Fibroblast of lung (primary cell): ENCODE data around the gene PLD1. TPM values are rescaled to one million over a fixed set of nuclear protein-coding genes. Genes with fewer than 3 reads are reported as not detected.

Experiments used
- DNase-seq, 2 donors: peaks; one replicate each; pipeline versions ENCODE4 v3.0.0 to v3.0.0-alpha.2; 2010; ENCODE audit warnings: low read depth in 2 of 2
- H2AFZ ChIP-seq: 2 replicates; pipeline ENCODE4 v1.5.1; 2012; ENCODE audit warnings: low read length, control low read depth, inconsistent platforms
- H3K27ac ChIP-seq: 2 replicates; pipeline ENCODE4 v1.5.1; 2011; ENCODE audit warnings: low read length, control low read depth; ENCODE audit not compliant: insufficient read depth
- H3K27me3 ChIP-seq: 2 replicates; pipeline ENCODE4 v1.5.1; 2011; ENCODE audit warnings: mild to moderate bottlenecking, low read length; ENCODE audit not compliant: control insufficient read depth, insufficient read depth
- H3K36me3 ChIP-seq: 2 replicates; pipeline ENCODE4 v1.5.1; 2011; ENCODE audit warnings: low read length; ENCODE audit not compliant: control insufficient read depth, insufficient read depth
- H3K4me1 ChIP-seq: 2 replicates; pipeline ENCODE4 v1.5.1; 2011; ENCODE audit warnings: low read length; ENCODE audit not compliant: control insufficient read depth, insufficient read depth; ENCODE audit errors: extremely low read depth
- H3K4me2 ChIP-seq: 2 replicates; pipeline ENCODE4 v1.5.1; 2011; ENCODE audit warnings: low read length, control low read depth; ENCODE audit not compliant: insufficient read depth; ENCODE audit errors: extremely low read depth
- H3K4me3 ChIP-seq, 4 experiments: fragments of 200-600 bp in 1 of 4; sonication (generic) in 1 of 4; replicated peaks in 1 of 4; 2 replicates each; pipeline ENCODE4 v1.5.1; 2011 to 2016; ENCODE audit warnings: low read length in 4 of 4, low read depth in 3 of 4, mild to moderate bottlenecking in 3 of 4, control low read depth in 2 of 4, inconsistent platforms in 1 of 4, mixed read lengths in 1 of 4; ENCODE audit not compliant: insufficient read depth in 1 of 4; ENCODE audit errors: control extremely low read depth in 1 of 4
- H3K79me2 ChIP-seq: 2 replicates; pipeline ENCODE4 v1.5.1; 2012; ENCODE audit warnings: mild to moderate bottlenecking, low read length, inconsistent platforms; ENCODE audit not compliant: control insufficient read depth, insufficient read depth
- H3K9ac ChIP-seq: 2 replicates; pipeline ENCODE4 v1.5.1; 2011; ENCODE audit warnings: mild to moderate bottlenecking, low read length, control low read depth; ENCODE audit not compliant: insufficient read depth
- H3K9me3 ChIP-seq: 2 replicates; pipeline ENCODE4 v1.5.1; 2012; ENCODE audit warnings: low read depth, low read length; ENCODE audit not compliant: control insufficient read depth, insufficient read depth
- H4K20me1 ChIP-seq: 2 replicates; pipeline ENCODE4 v1.5.1; 2011; ENCODE audit warnings: low read length; ENCODE audit not compliant: control insufficient read depth, insufficient read depth; ENCODE audit errors: extremely low read depth
- EZH2 ChIP-seq: IDR thresholded peaks from 2 replicates; pipeline ENCODE4 v1.5.1; 2012; ENCODE audit warnings: low read length, control low read depth, mild to moderate bottlenecking; ENCODE audit errors: missing control alignments
- polyA plus RNA-seq, 2 donors: library from polyadenylated mRNA; depleted of rRNA in 1 of 2; stranded (reverse) in 1 of 2; unstranded in 1 of 2; fragments of >200 nt; gene quantifications; 2 replicates each; pipeline ENCODE4 v1.2.1, GENCODE V29; 2011 to 2012; ENCODE audit warnings: missing spikeins in 1 of 2
- total RNA-seq: library from RNA; depleted of rRNA; stranded (reverse); fragments of >200 nt; gene quantifications from 2 replicates; pipeline ENCODE4 v1.2.1, GENCODE V29; 2014
- TF ChIP-seq, protein P1 (sequence below), 2 donors: IDR thresholded peaks in 1 of 2; conservative IDR thresholded peaks in 1 of 2; 1 replicate in 1 of 2; 2 replicates in 1 of 2; pipeline ENCODE4 v1.5.1; 2011 to 2012; ENCODE audit warnings: low read length in 2 of 2, control low read depth in 1 of 2, inconsistent platforms in 1 of 2, low read depth in 1 of 2, mild to moderate bottlenecking in 1 of 2

PLD1 gene
- total and polyA plus RNA-seq, 2 donors (not counting 1 experiment from before 2014, with no cell fraction given), result 10.8 to 18.8 TPM

DNA sequence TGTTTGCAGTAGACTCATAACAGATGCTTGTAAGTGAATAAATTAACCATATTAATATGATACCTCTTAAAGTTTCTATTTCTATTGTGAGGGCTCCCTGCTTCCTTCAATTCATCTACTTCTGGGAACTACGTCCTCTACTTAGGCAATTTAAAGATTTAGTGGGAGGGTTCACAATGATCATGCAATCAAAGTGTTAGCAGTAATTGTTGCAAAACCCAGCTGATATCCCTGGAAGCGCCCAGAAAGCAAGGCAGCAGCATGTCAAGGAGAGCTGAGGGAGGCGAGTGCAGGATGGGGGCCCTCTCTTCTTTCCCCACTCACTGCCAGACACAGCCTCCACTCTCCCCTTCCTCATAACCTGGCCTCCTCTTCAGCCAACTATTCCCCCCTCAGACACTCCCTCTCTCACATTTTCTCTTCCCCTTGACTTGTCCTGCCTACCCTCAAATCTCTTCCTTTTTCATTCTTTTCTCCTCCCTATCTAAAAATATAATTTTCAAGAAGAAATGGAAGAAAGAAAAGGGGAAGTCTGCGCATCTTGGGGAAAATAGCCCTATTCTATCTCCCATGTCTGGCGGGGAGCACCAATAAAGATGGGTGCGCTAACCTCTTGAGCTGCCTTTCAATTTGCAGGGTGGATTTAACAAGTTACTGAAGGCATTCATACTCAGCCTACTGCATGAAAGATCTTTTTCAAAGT lies 39.5 kb upstream of the PLD1 start:
- Histone ChIP-seq H3K4me1 (no peaks in the 10 kb centered on the region), H3K27me3 (no peaks in the 10 kb centered on the region), H2AFZ (no peak overlapping the region), H3K9ac (no peak overlapping the region), H3K4me2 (no peak overlapping the region), H4K20me1 (no peaks in the 10 kb centered on the region), H3K36me3 (no peaks in the 10 kb centered on the region), H3K27ac (no peak overlapping the region), H3K9me3 (no peaks in the 10 kb centered on the region), H3K4me3 (no peak overlapping the region), H3K79me2 (no peaks in the 10 kb centered on the region)
- DNase-seq, result no peak
- TF ChIP-seq EZH2, result no peak
- TF ChIP-seq, protein P1, sequence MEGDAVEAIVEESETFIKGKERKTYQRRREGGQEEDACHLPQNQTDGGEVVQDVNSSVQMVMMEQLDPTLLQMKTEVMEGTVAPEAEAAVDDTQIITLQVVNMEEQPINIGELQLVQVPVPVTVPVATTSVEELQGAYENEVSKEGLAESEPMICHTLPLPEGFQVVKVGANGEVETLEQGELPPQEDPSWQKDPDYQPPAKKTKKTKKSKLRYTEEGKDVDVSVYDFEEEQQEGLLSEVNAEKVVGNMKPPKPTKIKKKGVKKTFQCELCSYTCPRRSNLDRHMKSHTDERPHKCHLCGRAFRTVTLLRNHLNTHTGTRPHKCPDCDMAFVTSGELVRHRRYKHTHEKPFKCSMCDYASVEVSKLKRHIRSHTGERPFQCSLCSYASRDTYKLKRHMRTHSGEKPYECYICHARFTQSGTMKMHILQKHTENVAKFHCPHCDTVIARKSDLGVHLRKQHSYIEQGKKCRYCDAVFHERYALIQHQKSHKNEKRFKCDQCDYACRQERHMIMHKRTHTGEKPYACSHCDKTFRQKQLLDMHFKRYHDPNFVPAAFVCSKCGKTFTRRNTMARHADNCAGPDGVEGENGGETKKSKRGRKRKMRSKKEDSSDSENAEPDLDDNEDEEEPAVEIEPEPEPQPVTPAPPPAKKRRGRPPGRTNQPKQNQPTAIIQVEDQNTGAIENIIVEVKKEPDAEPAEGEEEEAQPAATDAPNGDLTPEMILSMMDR (conservative IDR thresholded peaks at IDR 0.05 in 1 of 2, IDR thresholded peaks at IDR 0.05 in 1 of 2; ENCODE audit: low read depth in 1 of 2, low read length in 2 of 2), result no peak

DNA sequence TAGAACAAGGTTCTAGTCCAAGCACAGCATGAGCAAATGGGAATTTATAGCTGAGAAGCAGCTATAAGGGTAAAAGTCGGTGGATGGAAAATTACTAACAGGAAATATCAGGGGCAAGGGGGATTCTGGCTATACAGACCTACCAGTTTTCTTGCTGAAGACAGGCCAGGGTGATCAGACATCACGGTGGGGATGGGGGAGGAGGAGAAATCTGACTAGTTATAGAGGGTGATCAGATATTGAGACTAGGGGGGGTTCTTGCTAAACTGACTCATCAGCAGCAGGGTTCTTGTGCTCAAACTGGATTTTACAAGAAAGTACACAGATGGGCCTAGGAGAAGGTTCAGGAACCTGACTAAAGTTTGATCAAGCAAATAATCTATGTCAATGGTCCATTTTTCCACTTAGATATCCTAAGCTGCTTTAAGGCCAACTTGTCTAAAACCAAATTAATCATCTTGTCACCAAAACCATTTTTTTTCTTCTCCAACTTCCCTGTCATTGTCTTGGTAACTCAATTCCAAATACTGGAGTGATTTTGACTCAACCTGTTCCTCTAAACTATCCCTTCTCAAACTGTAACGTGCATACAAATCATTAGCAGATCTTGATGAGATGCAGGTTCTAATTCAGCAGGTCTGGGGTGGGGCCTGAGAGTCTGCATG lies 37.4 kb upstream of the PLD1 start:
- no peak overlapping the region for H3K4me3 ChIP-seq
- no peak overlapping the region for H2AFZ ChIP-seq
- H3K4me2 ChIP-seq, result no peak overlapping the region
- no peak overlapping the region for H3K27ac ChIP-seq
- no peaks in the 10 kb centered on the region for H3K79me2 ChIP-seq
- no peaks in the 10 kb centered on the region for H3K36me3 ChIP-seq
- DNase-seq, result no peak
- H3K27me3 ChIP-seq, result no peaks in the 10 kb centered on the region
- no peaks in the 10 kb centered on the region for H3K9me3 ChIP-seq
- no peaks in the 10 kb centered on the region for H3K4me1 ChIP-seq
- no peak overlapping the region for H3K9ac ChIP-seq
- H4K20me1 ChIP-seq, result no peaks in the 10 kb centered on the region
- TF ChIP-seq, protein P1 (conservative IDR thresholded peaks at IDR 0.05 in 1 of 2, IDR thresholded peaks at IDR 0.05 in 1 of 2; ENCODE audit: low read depth in 1 of 2, low read length in 2 of 2), result no peak
- TF ChIP-seq EZH2, result no peak

DNA sequence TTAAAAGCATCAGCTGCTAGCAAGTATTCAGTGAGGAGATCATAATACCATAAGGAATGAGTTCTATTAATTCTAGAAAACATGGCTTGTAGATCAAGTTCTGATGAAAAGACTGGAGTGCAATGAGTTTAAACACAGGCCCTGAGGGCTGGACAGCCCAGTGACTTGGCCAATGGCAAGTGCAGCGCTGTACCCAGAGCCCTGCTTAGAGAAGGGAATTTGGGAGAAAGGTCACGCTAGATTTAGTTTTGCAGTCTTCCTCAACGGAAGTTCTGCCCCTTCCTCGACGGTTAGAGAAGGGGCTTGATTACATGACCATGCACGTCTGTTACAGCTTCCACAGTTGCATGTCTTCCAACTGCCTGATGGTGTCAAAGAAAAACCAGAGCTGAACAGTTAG lies 36.9 kb upstream of the PLD1 start:
- DNase-seq, result no peak
- no peak overlapping the region for H3K4me3 ChIP-seq

More for the DNA sequence above, 36.9 kb upstream of the PLD1 start:
- Histone ChIP-seq H3K27me3 (no peaks in the 10 kb centered on the region), H4K20me1 (no peaks in the 10 kb centered on the region), H3K27ac (no peak overlapping the region), H3K9me3 (no peaks in the 10 kb centered on the region), H3K79me2 (no peaks in the 10 kb centered on the region), H3K36me3 (no peaks in the 10 kb centered on the region), H3K4me1 (no peaks in the 10 kb centered on the region), H3K9ac (no peak overlapping the region), H2AFZ (no peak overlapping the region), H3K4me2 (no peak overlapping the region)
- TF ChIP-seq, protein P1 (conservative IDR thresholded peaks at IDR 0.05 in 1 of 2, IDR thresholded peaks at IDR 0.05 in 1 of 2; ENCODE audit: low read depth in 1 of 2, low read length in 2 of 2), result no peak
- no peak for TF ChIP-seq EZH2
